Measurements from ENCODE around the gene DLGAP1. TPM values are rescaled to one million over a fixed set of nuclear protein-coding genes. Genes with fewer than 3 reads are reported as not detected.

Gene DLGAP1
- total and polyA plus RNA-seq, 2 of the 13 experiments (the other 11 are each of a cell fraction or from before 2014, with no cell fraction given): 0.01 TPM; not detected in 1

DNA sequence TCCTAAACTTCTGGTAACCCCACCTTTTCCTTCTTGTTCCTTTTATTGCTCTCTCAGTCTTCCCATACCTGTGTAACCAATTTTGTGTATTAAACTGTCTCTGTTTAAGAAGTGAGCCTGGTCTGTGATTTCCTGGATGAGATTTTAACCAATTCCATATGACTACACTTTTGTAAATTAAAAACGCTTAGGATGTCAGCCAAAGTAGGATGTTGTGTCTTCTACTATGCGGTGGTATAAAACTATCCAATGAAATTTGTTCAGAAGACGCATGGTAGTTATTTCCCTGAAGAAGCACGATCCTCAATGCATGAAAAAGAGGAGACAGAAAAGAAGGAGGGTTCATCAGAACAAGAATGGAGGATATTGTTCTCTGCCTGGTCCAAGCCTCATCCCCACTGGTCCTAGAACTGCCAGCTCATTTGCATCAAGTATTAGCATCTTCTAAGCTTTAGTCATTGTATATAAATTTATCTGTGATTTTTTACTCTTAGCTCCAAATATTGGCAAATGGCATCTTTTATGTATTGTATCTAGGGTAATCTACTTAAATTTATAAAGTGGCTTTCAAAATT, 877.7 kb downstream of the DLGAP1 start:
- Histone ChIP-seq H3K4me3 (replicated peaks in 1 of 3; ENCODE audit: insufficient read depth in 1 of 3, low read depth in 2 of 3, low read length in 3 of 3) (no peak overlapping the region), H3K79me2 (ENCODE audit: insufficient read depth, low read length) (no peaks in the 10 kb centered on the region), H3K9ac (ENCODE audit: insufficient read depth, low read depth, low read length) (no peak overlapping the region), H2AFZ (ENCODE audit: low read length) (no peak overlapping the region), H3K27ac (ENCODE audit: extremely low read length, insufficient read depth, low read length) (no peak overlapping the region), H4K20me1 (ENCODE audit: insufficient read depth, low read length) (no peaks in the 10 kb centered on the region), H3K36me3 (replicated peaks in 1 of 2; ENCODE audit: control insufficient read depth in 1 of 2, insufficient read depth in 2 of 2, low read length in 2 of 2) (no peaks in the 10 kb centered on the region), H3K4me1 (ENCODE audit: insufficient read depth, low read length) (no peaks in the 10 kb centered on the region), H3K27me3 (ENCODE audit: control insufficient read depth in 1 of 2, insufficient read depth in 2 of 2, low read length in 2 of 2) (peaks cover 0 to 8% of the 10 kb centered on the region in 2 experiments; a peak in 3 of 5 replicates), H3K4me2 (ENCODE audit: low read depth, low read length) (no peak overlapping the region), H3K9me3 (ENCODE audit: low read length) (no peaks in the 10 kb centered on the region)
- intact Hi-C loops (cut with micrococcal nuclease; ENCODE audit: unreplicated experiment) (no loop called here), in situ Hi-C loops (cut with HindIII; ENCODE audit: extremely low pct_ligation_motif_present, low pct_unique_long_range_greater_than_20kb) (no loop called here)
- no peak for ATAC-seq
- no TSS peak for BruUV-seq (replicated peaks)
- CTCF ChIA-PET (ENCODE audit: low intra/inter-chr PET ratio, low total read pairs): no interaction called here
- FAIRE-seq: no peak
- 44% methylated on average over 4 of the region's 4 CpGs for WGBS (ENCODE audit: low lambda C conversion rate)
- no peak for DNase-seq (ENCODE audit: low spot score)
- POLR2A ChIA-PET: no interaction called here
- TF ChIP-seq ZNF234 (CRISPR knock-in tag; conservative IDR thresholded peaks at IDR 0.05): no peak
- TF ChIP-seq KLF12 (CRISPR knock-in tag; IDR thresholded peaks at IDR 0.05; ENCODE audit: borderline replicate concordance): no peak
- TF ChIP-seq ZNF331 (CRISPR knock-in tag; IDR thresholded peaks at IDR 0.05): no peak
- no peak for TF ChIP-seq ISL2 (CRISPR knock-in tag; IDR thresholded peaks at IDR 0.05)
- no peak for TF ChIP-seq MAF1 (CRISPR knock-in tag; IDR thresholded peaks at IDR 0.05; ENCODE audit: borderline replicate concordance)
- no peak for TF ChIP-seq ZNF441 (CRISPR knock-in tag; IDR thresholded peaks at IDR 0.05; ENCODE audit: borderline replicate concordance)
- no peak for TF ChIP-seq SKI (IDR thresholded peaks at IDR 0.05; ENCODE audit: partially characterized antibody)
- TF ChIP-seq BHLHE40 (IDR thresholded peaks at IDR 0.05; ENCODE audit: low read length): no peak
- TF ChIP-seq, protein P1, sequence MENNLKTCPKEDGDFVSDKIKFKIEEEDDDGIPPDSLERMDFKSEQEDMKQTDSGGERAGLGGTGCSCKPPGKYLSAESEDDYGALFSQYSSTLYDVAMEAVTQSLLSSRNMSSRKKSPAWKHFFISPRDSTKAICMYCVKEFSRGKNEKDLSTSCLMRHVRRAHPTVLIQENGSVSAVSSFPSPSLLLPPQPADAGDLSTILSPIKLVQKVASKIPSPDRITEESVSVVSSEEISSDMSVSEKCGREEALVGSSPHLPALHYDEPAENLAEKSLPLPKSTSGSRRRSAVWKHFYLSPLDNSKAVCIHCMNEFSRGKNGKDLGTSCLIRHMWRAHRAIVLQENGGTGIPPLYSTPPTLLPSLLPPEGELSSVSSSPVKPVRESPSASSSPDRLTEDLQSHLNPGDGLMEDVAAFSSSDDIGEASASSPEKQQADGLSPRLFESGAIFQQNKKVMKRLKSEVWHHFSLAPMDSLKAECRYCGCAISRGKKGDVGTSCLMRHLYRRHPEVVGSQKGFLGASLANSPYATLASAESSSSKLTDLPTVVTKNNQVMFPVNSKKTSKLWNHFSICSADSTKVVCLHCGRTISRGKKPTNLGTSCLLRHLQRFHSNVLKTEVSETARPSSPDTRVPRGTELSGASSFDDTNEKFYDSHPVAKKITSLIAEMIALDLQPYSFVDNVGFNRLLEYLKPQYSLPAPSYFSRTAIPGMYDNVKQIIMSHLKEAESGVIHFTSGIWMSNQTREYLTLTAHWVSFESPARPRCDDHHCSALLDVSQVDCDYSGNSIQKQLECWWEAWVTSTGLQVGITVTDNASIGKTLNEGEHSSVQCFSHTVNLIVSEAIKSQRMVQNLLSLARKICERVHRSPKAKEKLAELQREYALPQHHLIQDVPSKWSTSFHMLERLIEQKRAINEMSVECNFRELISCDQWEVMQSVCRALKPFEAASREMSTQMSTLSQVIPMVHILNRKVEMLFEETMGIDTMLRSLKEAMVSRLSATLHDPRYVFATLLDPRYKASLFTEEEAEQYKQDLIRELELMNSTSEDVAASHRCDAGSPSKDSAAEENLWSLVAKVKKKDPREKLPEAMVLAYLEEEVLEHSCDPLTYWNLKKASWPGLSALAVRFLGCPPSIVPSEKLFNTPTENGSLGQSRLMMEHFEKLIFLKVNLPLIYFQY (CRISPR knock-in tag; IDR thresholded peaks at IDR 0.05; ENCODE audit: borderline replicate concordance): no peak
- no peak for TF ChIP-seq ZNF10 (CRISPR knock-in tag; IDR thresholded peaks at IDR 0.05; ENCODE audit: borderline replicate concordance, low read depth)
- TF ChIP-seq TRIM24 (CRISPR knock-in tag; IDR thresholded peaks at IDR 0.05): no peak
- no peak for TF ChIP-seq CENPT (CRISPR knock-in tag; IDR thresholded peaks at IDR 0.05; ENCODE audit: low read depth)
- TF ChIP-seq HNRNPL (IDR thresholded peaks at IDR 0.05; ENCODE audit: low read depth, low read length): no peak
- no peak for TF ChIP-seq ZNF564 (CRISPR knock-in tag; IDR thresholded peaks at IDR 0.05)
- TF ChIP-seq, protein P2, sequence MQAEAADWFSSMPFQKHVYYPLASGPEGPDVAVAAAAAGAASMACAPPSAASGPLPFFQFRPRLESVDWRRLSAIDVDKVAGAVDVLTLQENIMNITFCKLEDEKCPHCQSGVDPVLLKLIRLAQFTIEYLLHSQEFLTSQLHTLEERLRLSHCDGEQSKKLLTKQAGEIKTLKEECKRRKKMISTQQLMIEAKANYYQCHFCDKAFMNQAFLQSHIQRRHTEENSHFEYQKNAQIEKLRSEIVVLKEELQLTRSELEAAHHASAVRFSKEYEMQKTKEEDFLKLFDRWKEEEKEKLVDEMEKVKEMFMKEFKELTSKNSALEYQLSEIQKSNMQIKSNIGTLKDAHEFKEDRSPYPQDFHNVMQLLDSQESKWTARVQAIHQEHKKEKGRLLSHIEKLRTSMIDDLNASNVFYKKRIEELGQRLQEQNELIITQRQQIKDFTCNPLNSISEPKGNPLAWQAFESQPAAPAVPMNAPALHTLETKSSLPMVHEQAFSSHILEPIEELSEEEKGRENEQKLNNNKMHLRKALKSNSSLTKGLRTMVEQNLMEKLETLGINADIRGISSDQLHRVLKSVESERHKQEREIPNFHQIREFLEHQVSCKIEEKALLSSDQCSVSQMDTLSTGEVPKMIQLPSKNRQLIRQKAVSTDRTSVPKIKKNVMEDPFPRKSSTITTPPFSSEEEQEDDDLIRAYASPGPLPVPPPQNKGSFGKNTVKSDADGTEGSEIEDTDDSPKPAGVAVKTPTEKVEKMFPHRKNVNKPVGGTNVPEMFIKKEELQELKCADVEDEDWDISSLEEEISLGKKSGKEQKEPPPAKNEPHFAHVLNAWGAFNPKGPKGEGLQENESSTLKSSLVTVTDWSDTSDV (CRISPR knock-in tag; IDR thresholded peaks at IDR 0.05): no peak
- TF ChIP-seq, protein P3, sequence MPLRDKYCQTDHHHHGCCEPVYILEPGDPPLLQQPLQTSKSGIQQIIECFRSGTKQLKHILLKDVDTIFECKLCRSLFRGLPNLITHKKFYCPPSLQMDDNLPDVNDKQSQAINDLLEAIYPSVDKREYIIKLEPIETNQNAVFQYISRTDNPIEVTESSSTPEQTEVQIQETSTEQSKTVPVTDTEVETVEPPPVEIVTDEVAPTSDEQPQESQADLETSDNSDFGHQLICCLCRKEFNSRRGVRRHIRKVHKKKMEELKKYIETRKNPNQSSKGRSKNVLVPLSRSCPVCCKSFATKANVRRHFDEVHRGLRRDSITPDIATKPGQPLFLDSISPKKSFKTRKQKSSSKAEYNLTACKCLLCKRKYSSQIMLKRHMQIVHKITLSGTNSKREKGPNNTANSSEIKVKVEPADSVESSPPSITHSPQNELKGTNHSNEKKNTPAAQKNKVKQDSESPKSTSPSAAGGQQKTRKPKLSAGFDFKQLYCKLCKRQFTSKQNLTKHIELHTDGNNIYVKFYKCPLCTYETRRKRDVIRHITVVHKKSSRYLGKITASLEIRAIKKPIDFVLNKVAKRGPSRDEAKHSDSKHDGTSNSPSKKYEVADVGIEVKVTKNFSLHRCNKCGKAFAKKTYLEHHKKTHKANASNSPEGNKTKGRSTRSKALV (CRISPR knock-in tag; IDR thresholded peaks at IDR 0.05): no peak
- TF ChIP-seq, protein P4, sequence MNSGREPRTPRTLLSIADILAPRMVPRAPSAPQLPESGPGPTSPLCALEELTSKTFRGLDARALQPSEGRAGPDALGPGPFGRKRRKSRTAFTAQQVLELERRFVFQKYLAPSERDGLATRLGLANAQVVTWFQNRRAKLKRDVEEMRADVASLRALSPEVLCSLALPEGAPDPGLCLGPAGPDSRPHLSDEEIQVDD (CRISPR knock-in tag; IDR thresholded peaks at IDR 0.05; ENCODE audit: borderline replicate concordance): no peak

Measured in HepG2 (cell line).